Ishikawa (cell line): ENCODE results near the gene ABHD4.

Experiments used
- CEBPB ChIP-seq: IDR thresholded peaks from 2 replicates; pipeline ENCODE4 v1.6.1; 2012
- CREB1 ChIP-seq: IDR thresholded peaks from 2 replicates; pipeline ENCODE4 v1.6.1; 2012; ENCODE audit warnings: low read depth
- EGR1 ChIP-seq: IDR thresholded peaks from 2 replicates; pipeline ENCODE4 v1.6.1; 2012
- EP300 ChIP-seq: IDR thresholded peaks from 2 replicates; pipeline ENCODE4 v1.6.1; 2012; ENCODE audit warnings: borderline replicate concordance
- FOXM1 ChIP-seq: IDR thresholded peaks from 2 replicates; pipeline ENCODE4 v1.6.1; 2012; ENCODE audit warnings: low read depth, borderline replicate concordance
- MAX ChIP-seq: IDR thresholded peaks from 2 replicates; pipeline ENCODE4 v1.6.1; 2012
- NFIC ChIP-seq: IDR thresholded peaks from 2 replicates; pipeline ENCODE4 v1.6.1; 2012
- RAD21 ChIP-seq: IDR thresholded peaks from 2 replicates; pipeline ENCODE4 v1.6.1; 2012; ENCODE audit warnings: low read depth
- TAF1 ChIP-seq: IDR thresholded peaks from 2 replicates; pipeline ENCODE4 v1.6.1; 2012; ENCODE audit warnings: low read depth, mild to moderate bottlenecking
- TCF12 ChIP-seq: IDR thresholded peaks from 2 replicates; pipeline ENCODE4 v1.6.1; 2012; ENCODE audit warnings: low read depth
- TEAD4 ChIP-seq: IDR thresholded peaks from 2 replicates; pipeline ENCODE4 v1.6.1; 2012
- YY1 ChIP-seq: IDR thresholded peaks from 2 replicates; pipeline ENCODE4 v1.6.1; 2012; ENCODE audit warnings: low read depth
- ZBTB7A ChIP-seq: IDR thresholded peaks from 2 replicates; pipeline ENCODE4 v1.6.1; 2012; ENCODE audit warnings: low read depth
- TF ChIP-seq, protein P1 (sequence below): IDR thresholded peaks from 2 replicates; pipeline ENCODE4 v1.6.1; 2012; ENCODE audit warnings: low read depth, mild to moderate bottlenecking
- TF ChIP-seq, protein P2 (sequence below): IDR thresholded peaks from 2 replicates; pipeline ENCODE4 v1.6.1; 2012

ABHD4 gene

DNA sequence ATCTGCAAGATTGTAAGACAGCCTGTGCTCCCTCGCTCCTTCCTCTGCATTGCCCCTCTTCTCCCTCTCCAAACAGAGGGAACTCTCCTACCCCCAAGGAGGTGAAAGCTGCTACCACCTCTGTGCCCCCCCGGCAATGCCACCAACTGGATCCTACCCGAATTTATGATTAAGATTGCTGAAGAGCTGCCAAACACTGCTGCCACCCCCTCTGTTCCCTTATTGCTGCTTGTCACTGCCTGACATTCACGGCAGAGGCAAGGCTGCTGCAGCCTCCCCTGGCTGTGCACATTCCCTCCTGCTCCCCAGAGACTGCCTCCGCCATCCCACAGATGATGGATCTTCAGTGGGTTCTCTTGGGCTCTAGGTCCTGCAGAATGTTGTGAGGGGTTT is 46.5 kb upstream of the ABHD4 start:
- TF ChIP-seq EP300 (no peak), NFIC (no peak), TCF12 (no peak), CEBPB (no peak), MAX (no peak), RAD21 (no peak), EGR1 (no peak), CREB1 (no peak)
- TF ChIP-seq, protein P1, sequence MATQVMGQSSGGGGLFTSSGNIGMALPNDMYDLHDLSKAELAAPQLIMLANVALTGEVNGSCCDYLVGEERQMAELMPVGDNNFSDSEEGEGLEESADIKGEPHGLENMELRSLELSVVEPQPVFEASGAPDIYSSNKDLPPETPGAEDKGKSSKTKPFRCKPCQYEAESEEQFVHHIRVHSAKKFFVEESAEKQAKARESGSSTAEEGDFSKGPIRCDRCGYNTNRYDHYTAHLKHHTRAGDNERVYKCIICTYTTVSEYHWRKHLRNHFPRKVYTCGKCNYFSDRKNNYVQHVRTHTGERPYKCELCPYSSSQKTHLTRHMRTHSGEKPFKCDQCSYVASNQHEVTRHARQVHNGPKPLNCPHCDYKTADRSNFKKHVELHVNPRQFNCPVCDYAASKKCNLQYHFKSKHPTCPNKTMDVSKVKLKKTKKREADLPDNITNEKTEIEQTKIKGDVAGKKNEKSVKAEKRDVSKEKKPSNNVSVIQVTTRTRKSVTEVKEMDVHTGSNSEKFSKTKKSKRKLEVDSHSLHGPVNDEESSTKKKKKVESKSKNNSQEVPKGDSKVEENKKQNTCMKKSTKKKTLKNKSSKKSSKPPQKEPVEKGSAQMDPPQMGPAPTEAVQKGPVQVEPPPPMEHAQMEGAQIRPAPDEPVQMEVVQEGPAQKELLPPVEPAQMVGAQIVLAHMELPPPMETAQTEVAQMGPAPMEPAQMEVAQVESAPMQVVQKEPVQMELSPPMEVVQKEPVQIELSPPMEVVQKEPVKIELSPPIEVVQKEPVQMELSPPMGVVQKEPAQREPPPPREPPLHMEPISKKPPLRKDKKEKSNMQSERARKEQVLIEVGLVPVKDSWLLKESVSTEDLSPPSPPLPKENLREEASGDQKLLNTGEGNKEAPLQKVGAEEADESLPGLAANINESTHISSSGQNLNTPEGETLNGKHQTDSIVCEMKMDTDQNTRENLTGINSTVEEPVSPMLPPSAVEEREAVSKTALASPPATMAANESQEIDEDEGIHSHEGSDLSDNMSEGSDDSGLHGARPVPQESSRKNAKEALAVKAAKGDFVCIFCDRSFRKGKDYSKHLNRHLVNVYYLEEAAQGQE, result no peak
- TF ChIP-seq, protein P2, sequence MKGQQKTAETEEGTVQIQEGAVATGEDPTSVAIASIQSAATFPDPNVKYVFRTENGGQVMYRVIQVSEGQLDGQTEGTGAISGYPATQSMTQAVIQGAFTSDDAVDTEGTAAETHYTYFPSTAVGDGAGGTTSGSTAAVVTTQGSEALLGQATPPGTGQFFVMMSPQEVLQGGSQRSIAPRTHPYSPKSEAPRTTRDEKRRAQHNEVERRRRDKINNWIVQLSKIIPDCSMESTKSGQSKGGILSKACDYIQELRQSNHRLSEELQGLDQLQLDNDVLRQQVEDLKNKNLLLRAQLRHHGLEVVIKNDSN, result no peak

DNA sequence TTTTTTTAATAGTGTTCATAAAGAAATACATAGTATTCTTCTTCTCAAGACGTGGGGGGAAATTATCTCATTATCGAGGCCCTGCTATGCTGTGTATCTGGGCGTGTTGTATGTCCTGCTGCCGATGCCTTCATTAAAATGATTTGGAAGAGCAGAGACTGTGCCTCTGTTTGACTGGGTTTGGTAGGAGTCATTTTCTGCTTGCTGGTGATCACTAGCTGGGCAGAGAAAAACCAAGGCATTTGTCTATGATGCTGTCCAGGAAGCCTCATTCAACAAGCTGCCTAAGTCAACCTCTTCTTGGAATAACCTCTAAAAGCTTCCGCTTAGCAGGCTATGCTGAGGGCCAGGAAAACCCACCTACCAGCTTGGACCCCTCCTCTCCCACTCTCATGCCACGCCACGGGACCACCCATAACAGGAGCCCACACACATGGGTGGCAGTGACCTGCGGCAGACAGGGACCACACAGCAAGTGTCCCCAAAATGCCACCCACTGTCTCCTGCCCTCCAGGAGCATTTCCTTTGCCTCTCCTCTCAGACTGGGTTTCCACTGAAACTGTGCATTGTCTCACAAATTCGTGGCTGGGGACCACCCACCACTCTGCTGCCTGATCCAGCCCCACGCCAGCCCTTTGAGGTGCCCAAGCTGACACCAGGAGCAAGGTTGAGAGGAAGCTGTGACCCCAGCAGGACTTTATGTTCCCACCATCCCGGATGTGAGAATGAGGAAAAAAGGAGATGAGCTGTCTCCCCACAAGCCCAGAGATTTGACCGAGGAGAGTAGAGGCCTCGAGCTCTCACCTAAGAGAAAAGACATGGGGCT is 45.9 kb upstream of the ABHD4 start:
- no peak for TF ChIP-seq YY1

DNA sequence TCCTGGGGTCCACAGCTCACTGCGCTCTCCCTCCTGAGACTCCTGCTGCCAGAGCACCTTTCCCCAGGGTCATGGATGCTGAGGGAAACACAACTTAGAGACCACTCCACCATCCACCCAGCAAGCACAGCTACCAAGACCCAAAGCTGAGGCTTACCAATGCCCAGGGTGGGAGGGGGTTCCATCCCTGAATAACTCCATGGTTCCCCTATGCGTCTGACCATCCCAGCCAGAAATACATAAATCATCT is 45.3 kb upstream of the ABHD4 start:
- TF ChIP-seq MAX (no peak), RAD21 (no peak)

DNA sequence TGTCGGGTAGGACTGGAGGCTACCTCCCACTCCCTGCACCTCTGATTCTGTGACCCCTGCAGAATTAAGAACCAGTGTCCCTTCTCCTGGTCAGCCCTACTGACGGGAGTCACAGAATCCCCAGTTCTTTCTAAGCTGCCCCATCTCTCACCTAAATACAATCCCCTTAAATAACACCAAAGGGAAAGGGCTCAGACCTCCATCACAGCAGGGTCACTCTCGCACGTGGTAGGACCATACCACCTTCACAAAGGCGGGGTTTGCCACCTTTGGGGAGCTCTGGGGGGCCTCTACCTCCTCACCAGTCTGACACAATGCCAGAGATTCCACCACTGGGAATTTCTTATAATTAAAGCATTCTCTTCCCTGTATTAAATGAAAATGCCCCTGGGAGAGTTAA is 44.7 kb upstream of the ABHD4 start:
- TF ChIP-seq, protein P1, result no peak
- TF ChIP-seq EGR1 (no peak), ZBTB7A (no peak), CREB1 (no peak), TCF12 (no peak), FOXM1 (no peak), TEAD4 (no peak), NFIC (no peak), YY1 (no peak), RAD21 (no peak), TAF1 (no peak), CEBPB (no peak), MAX (no peak)
- TF ChIP-seq, protein P2, result no peak

DNA sequence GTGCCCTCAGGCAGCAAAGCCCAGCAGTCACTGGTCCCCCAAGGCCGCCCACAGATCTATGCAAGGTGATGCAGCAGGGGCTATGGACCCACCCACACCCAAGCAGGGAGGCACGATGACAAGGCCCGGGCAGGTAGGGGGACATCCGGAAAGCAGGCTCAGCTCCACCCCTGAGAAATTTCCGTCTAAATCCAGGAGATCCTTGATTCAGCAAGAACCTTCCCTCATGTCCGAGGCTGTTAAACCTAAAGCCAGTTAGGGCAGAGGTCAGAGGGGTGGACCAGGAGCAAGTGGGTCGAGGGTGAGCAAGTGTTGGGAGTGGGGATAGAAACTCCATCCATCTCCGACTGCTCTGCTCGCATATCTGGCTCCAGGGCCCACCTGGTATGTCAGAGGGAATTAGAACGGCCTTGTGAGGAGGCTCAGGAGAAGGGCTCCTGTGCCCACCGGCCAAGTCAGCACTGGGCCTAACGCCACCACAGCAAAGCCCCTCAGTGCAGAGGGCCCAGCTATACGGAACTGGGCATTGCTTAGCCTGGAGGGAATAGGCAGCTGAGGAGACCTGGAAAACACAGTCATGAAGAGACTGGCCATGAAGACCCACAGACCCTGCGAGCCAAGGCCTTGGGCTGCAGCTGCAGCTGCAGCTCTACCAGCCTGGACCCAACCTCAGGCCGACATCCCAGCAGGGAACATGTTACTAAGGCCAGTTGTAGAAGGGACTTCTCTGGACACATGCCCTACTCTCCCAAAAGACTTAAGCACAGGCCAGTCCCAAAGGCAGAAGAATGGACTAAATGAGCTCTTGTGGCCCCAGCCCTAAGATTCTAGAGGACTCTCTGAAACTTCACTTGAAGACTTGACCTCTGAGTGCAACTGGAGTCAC is 43.4 kb upstream of the ABHD4 start:
- TF ChIP-seq EP300 (no peak), TAF1 (no peak), NFIC (no peak), CEBPB (no peak), ZBTB7A (no peak), RAD21 (no peak), CREB1 (no peak), MAX (no peak), YY1 (no peak), EGR1 (no peak), FOXM1 (no peak)
- TF ChIP-seq, protein P2, result no peak
